ENCODE measurements around the gene EXOC5.

The EXOC5 gene

DNA sequence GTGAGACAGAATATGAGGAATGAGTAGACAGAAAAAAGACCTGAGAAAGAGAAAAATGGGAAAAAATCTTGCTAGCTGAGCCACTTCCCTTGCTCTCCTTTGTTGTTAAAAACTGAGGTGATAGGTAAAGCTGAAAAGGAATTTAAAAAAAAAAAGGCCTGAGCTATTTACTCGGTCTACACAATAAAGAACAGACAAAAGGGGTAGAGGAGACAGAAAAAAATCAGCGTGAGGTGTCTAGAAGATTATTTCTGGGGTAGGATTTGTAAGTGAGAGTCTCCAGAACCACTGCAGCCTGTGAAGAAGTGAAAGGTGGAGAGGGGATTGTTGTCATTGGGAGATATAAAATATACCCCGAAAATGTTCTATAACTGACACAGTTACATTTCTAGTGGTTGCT, 98.8 kb downstream of the EXOC5 start:
- no peak for DNase-seq (ENCODE audit: low read depth in 2 of 2)

DNA sequence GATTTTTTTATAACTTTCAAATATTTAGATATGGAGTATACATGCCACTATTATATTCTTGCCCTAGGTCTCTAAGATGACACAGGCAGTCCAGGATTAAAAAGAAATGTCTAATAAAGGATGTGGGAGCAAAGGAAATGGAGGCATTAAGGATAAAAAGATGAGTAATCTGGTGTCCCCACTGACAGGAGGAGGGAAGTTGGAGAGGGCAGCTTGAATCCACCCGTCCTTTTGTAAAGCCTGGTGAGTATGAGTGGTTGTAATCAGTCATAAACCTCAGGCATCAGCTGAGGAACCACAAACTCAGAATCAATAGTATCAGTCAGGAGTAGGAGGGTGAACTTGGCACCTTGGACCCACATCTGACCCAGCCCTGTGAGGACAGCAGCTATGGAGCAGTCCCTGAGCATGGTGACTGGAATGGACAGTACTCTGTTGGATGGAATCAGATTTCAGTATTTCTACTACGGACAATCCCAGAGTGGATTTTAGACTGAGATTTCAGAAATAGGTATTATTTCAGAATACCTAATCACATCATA, 100.5 kb downstream of the EXOC5 start:
- DNase-seq (ENCODE audit: low read depth in 2 of 2): no peak

DNA sequence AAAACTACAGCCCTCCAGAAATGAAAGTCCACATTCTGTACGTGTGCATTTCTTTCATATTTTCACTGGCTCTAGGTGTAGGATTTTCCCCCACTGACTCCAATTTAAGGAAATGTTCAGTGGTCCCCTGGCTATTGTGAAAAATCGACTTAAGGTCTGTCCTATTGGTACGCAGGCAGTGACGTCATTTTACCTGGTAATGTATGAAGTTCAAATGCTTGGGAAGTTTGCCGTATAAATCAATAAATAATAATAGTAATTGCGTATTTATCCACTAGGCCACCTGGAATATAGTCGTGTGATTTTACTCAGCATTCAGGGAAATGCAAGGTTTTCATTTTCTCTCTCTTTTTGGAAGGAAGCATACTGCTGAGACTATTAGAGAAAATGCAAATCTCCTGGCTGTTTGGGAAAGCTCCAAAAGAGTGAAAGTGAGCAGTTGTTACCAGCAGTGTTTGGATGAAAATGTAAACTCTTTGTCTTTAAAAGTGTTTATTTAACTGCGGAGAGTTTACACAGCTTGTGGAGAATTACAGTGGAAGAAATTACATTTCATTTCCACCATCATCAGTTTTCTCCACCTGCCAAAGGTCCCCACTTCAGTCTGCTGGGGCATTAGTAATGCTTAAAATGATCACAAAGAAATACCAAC, 107.0 kb downstream of the EXOC5 start:
- DNase-seq (ENCODE audit: low read depth in 2 of 2): no peak

DNA sequence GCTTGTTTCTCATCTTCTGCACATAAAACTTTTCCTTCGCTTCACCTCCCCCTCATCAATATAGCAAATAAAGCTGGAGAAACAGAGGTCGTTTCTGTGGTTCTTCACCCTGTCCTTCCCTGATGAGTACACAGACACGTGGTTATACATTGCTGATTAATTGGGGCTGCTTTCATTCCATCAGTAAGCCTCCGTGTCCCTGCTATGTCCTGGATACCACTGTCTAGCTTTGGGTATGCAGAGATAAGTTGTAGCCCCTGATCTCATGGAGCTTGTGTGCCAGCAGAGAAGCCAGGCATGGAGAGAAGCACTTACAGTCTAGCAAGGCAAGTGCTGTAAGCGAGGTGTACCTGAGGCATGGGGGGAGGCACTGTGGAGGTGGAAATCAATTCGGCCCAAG, 108.4 kb downstream of the EXOC5 start:
- DNase-seq (ENCODE audit: low read depth in 2 of 2): no peak

- DNase-seq (ENCODE audit: low read depth in 2 of 2): no peak
Observed at GRCh38 chr14:57153286-57153685, 115.4 kb downstream of the EXOC5 start.
